ENCODE results near the gene SEM1. TPM values are rescaled to one million over a fixed set of nuclear protein-coding genes. Genes with fewer than 3 reads are reported as not detected.

Gene SEM1
- total and polyA plus RNA-seq, 2 of the 8 experiments (the other 6 are each of a cell fraction or from before 2014, with no cell fraction given): 20.8 to 75.3 TPM

DNA sequence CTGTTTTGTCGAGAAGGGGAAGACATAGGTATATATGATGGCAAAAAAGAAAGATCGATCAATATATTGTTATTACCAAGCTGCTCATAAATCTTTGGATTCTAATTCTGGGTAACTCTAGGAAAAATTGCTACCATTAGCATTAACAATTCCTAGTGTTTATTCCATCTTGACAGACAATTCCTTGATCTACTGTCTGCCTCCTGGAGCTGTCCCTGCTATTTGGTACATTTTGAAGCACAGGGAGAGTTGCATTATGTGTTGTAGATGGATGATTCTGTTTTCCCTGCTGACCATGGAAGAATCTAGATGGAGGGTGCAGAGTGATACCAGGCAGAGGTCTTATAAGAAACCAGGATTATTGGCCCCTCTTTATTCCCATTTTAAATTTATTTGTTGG, 29.1 kb upstream of the SEM1 start:
- H3K23ac ChIP-seq (ENCODE audit: insufficient read length): no peak overlapping the region
- no peak overlapping the region for H2BK120ac ChIP-seq (replicated peaks; ENCODE audit: low read depth, low read length)
- no peaks in the 10 kb centered on the region for H3K79me2 ChIP-seq (ENCODE audit: control insufficient read depth in 1 of 2, insufficient read depth in 2 of 2, low read length in 2 of 2)
- WGBS, 2 experiments (ENCODE audit: extremely low coverage in 1 of 2, insufficient coverage in 1 of 2, insufficient read length in 1 of 2, insufficient replicate concordance in 2 of 2, low coverage in 1 of 2, low lambda C conversion rate in 2 of 2, missing lambda C conversion rate in 1 of 2): 79% methylated on average over 2 of the region's 2 CpGs; no CpG with 5 or more reads in 1 of the 2 experiments
- H2AK5ac ChIP-seq (ENCODE audit: low read depth, low read length): no peak overlapping the region
- DNase-seq (ENCODE audit: low read depth in 1 of 2, low spot score in 2 of 2): no peak
- FAIRE-seq: no peak
- no peak overlapping the region for H3K27ac ChIP-seq (ENCODE audit: low read depth, low read length)
- no peak overlapping the region for H3K4me3 ChIP-seq (ENCODE audit: extremely low read depth in 1 of 4, insufficient read depth in 2 of 4, low read depth in 3 of 4, low read length in 4 of 4)
- no peak overlapping the region for H2BK15ac ChIP-seq (ENCODE audit: low read length)
- no peak overlapping the region for H2BK12ac ChIP-seq (ENCODE audit: low read depth, low read length)
- H2BK20ac ChIP-seq (ENCODE audit: low read length): no peak overlapping the region
- H4K91ac ChIP-seq (replicated peaks; ENCODE audit: insufficient read length, low read length): no peak overlapping the region
- ChIA-PET POLR2A (ENCODE audit: partially characterized antibody) (no interaction called here), CTCF (ENCODE audit: partially characterized antibody) (no interaction called here)
- TF ChIP-seq, protein P1, sequence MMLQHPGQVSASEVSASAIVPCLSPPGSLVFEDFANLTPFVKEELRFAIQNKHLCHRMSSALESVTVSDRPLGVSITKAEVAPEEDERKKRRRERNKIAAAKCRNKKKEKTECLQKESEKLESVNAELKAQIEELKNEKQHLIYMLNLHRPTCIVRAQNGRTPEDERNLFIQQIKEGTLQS (IDR thresholded peaks at IDR 0.05; ENCODE audit: insufficient read depth, low read depth, low read length): no peak
- TF ChIP-seq POLR2A (IDR thresholded peaks at IDR 0.05; ENCODE audit: control extremely low read depth in 1 of 2, low read depth in 2 of 2, low read length in 2 of 2) (no peak), GTF2F1 (IDR thresholded peaks at IDR 0.05; ENCODE audit: borderline replicate concordance, low read depth, low read length) (no peak), HDAC2 (IDR thresholded peaks at IDR 0.05; ENCODE audit: borderline replicate concordance in 1 of 2, low read depth in 2 of 2, low read length in 2 of 2) (no peak), TCF12 (IDR thresholded peaks at IDR 0.05; ENCODE audit: low read depth, low read length) (no peak), KDM1A (IDR thresholded peaks at IDR 0.05; ENCODE audit: borderline replicate concordance, low read length) (no peak), YY1 (IDR thresholded peaks at IDR 0.05; ENCODE audit: low read depth, low read length) (no peak), SIN3A (conservative IDR thresholded peaks at IDR 0.05 in 1 of 2, IDR thresholded peaks at IDR 0.05 in 1 of 2; ENCODE audit: low read depth in 1 of 2, low read length in 2 of 2) (no peak), TBP (IDR thresholded peaks at IDR 0.05; ENCODE audit: low read depth, low read length) (no peak), SRF (IDR thresholded peaks at IDR 0.05; ENCODE audit: low read depth, low read length) (no peak), MAFK (IDR thresholded peaks at IDR 0.05; ENCODE audit: low read depth, low read length) (no peak)
- TF ChIP-seq, protein P2, sequence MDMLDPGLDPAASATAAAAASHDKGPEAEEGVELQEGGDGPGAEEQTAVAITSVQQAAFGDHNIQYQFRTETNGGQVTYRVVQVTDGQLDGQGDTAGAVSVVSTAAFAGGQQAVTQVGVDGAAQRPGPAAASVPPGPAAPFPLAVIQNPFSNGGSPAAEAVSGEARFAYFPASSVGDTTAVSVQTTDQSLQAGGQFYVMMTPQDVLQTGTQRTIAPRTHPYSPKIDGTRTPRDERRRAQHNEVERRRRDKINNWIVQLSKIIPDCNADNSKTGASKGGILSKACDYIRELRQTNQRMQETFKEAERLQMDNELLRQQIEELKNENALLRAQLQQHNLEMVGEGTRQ (IDR thresholded peaks at IDR 0.05; ENCODE audit: low read length): no peak
- TF ChIP-seq, protein P3, sequence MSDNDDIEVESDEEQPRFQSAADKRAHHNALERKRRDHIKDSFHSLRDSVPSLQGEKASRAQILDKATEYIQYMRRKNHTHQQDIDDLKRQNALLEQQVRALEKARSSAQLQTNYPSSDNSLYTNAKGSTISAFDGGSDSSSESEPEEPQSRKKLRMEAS (IDR thresholded peaks at IDR 0.05): no peak
- no peaks in the 10 kb centered on the region for H3K36me3 ChIP-seq (ENCODE audit: control insufficient read depth in 2 of 4, insufficient read depth in 4 of 4, low read length in 3 of 4)
- no peak overlapping the region for H4K5ac ChIP-seq (ENCODE audit: insufficient read length, low read depth, low read length)
- no peak overlapping the region for H3K4me2 ChIP-seq (ENCODE audit: insufficient read depth in 1 of 2, low read depth in 2 of 2, low read length in 2 of 2)
- no peaks in the 10 kb centered on the region; a peak in 1 of 7 replicates for H3K27me3 ChIP-seq (replicated peaks in 1 of 4; ENCODE audit: control insufficient read depth in 3 of 4, extremely low read depth in 1 of 4, insufficient read depth in 3 of 4, low read length in 3 of 4)
- no peak overlapping the region for H3K18ac ChIP-seq (ENCODE audit: extremely low read depth, low read length)
- H3K9ac ChIP-seq (replicated peaks in 1 of 4; ENCODE audit: extremely low read depth in 1 of 4, low read depth in 3 of 4, low read length in 3 of 4): no peak overlapping the region
- no peak overlapping the region for H3K4ac ChIP-seq (replicated peaks; ENCODE audit: insufficient read length, low read depth, low read length)
- no peak overlapping the region for H2BK5ac ChIP-seq (ENCODE audit: low read depth, low read length)
- H3K79me1 ChIP-seq (ENCODE audit: low read depth, low read length): no peaks in the 10 kb centered on the region
- H3K4me1 ChIP-seq (replicated peaks in 1 of 4; ENCODE audit: control insufficient read depth in 3 of 4, insufficient read depth in 4 of 4, low read length in 3 of 4): peaks cover 3 to 10% (median 5%) of the 10 kb centered on the region in 4 experiments; a peak in 6 of 7 replicates
- H4K20me1 ChIP-seq (replicated peaks in 1 of 2; ENCODE audit: control insufficient read depth in 1 of 2, insufficient read depth in 2 of 2, low read length in 2 of 2): no peaks in the 10 kb centered on the region
- no peak overlapping the region for H3K14ac ChIP-seq (ENCODE audit: insufficient read length)
- no peak overlapping the region for H4K8ac ChIP-seq (ENCODE audit: extremely low read depth, insufficient read depth, low read length)
- no peaks in the 10 kb centered on the region for H3K9me3 ChIP-seq (ENCODE audit: insufficient read depth in 2 of 2, low read depth in 1 of 2, low read length in 1 of 2)
- no peak overlapping the region for H3K56ac ChIP-seq (replicated peaks; ENCODE audit: insufficient read length, low read depth, low read length)
- no peaks in the 10 kb centered on the region for H3K23me2 ChIP-seq (ENCODE audit: low read depth, low read length)
- H2AFZ ChIP-seq (ENCODE audit: low read length): no peak overlapping the region
